Measurements from ENCODE around the gene INTS11.

The INTS11 gene

DNA sequence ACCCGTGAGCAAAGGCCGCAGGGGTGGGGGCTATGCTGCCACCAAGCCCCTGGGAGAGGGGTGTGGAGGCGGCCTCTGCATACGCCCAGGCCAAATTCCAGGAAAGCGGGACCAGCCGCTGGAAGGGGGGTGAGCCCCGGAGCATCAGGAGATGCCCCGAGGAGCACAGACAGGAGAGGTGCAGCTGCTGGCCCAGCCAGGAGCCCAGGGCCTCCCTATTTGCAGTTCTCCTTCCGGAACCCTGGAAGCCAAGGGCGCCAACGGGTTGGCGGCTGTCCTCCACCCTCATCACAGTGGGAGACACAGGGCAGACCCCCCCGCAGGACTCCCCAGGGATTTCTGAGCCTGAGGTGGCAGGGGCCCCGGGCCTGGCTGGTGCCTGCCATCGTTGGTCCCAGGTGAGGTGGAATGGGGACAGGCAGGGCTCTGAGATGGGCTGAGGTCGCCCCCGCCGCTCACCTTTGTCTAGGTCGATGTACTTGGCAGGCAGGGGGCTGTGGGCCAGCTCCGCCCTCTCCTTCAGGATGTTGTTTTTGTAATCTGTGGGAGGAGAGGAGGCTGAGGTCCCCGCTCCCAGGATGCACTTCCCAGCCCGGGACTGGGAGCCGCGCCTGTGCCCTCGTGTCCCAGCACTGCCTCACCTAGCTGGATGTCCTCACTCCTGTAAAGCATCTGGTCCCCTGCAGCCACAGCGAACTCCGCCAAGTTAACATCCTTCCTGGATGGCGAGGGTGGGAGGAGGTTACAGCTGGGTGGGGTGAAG, 29.1 kb upstream of the INTS11 start (continued):
- TF ChIP-seq PATZ1 (tag by site-specific recombination; IDR thresholded peaks at IDR 0.05) (peak; percentile 94), ZBTB17 (tag by site-specific recombination; IDR thresholded peaks at IDR 0.05) (no peak), KLF17 (tag by site-specific recombination; IDR thresholded peaks at IDR 0.05) (peak; percentile 48), SCRT2 (tag by site-specific recombination; IDR thresholded peaks at IDR 0.05) (no peak), ZFHX2 (tag by site-specific recombination; conservative IDR thresholded peaks at IDR 0.05) (peak; percentile 83), ZNF426 (tag by site-specific recombination; IDR thresholded peaks at IDR 0.05) (no peak)

- POLR2A ChIA-PET = interaction anchor here (0.9 to 1.3 kb wide), 3 partner anchors 22 to 46 kb away, joined by 3 read pairs; partner anchors contain the start of genes AURKAIP1 and CCNL2
- no peak overlapping the region for H3K27ac ChIP-seq (ENCODE audit: extremely low read depth, low read depth, low read length)
- H3K9me3 ChIP-seq (ENCODE audit: control insufficient read depth, insufficient read depth, low read depth, low read length) = no peaks in the 10 kb centered on the region
- CTCF ChIA-PET = interaction anchor here (1.0 to 2.7 kb wide), 2 partner anchors 19 to 22 kb away, joined by 4 to 15 read pairs; partner anchors contain the start of gene AURKAIP1
- no peak overlapping the region for H3K4me3 ChIP-seq (ENCODE audit: low read depth, low read length)
- peaks cover 7% of the 10 kb centered on the region; the same call in 1 of the 2 replicates for H3K4me1 ChIP-seq (ENCODE audit: control insufficient read depth, insufficient read depth, low read length)
- H3K36me3 ChIP-seq (ENCODE audit: control insufficient read depth in 2 of 2, insufficient read depth in 1 of 2, low read length in 2 of 2) = no peaks in the 10 kb centered on the region
- TF ChIP-seq ZEB2 (tag by site-specific recombination; IDR thresholded peaks at IDR 0.05) (no peak), ZBTB48 (tag by site-specific recombination; IDR thresholded peaks at IDR 0.05) (peak; percentile 54; the same call in 1 of the 2 replicates), TRIM28 (IDR thresholded peaks at IDR 0.05; ENCODE audit: borderline replicate concordance, low read length) (no peak), ZNF654 (tag by site-specific recombination; IDR thresholded peaks at IDR 0.05; ENCODE audit: low read depth) (no peak), ZNF416 (tag by site-specific recombination; IDR thresholded peaks at IDR 0.05) (no peak), ZNF155 (tag by site-specific recombination; IDR thresholded peaks at IDR 0.05) (no peak), ZNF610 (tag by site-specific recombination; IDR thresholded peaks at IDR 0.05; ENCODE audit: borderline replicate concordance) (no peak), ZNF23 (tag by site-specific recombination; IDR thresholded peaks at IDR 0.05; ENCODE audit: borderline replicate concordance) (no peak), ZNF580 (tag by site-specific recombination; IDR thresholded peaks at IDR 0.05) (no peak), ZNF132 (tag by site-specific recombination; IDR thresholded peaks at IDR 0.05; ENCODE audit: borderline replicate concordance) (no peak), ZNF707 (tag by site-specific recombination; IDR thresholded peaks at IDR 0.05) (no peak), PRDM1 (tag by site-specific recombination; IDR thresholded peaks at IDR 0.05) (no peak), ZNF175 (tag by site-specific recombination; IDR thresholded peaks at IDR 0.05) (no peak), YY2 (tag by site-specific recombination; IDR thresholded peaks at IDR 0.05) (no peak), ZIC2 (tag by site-specific recombination; IDR thresholded peaks at IDR 0.05) (peak; percentile 92), GLIS1 (tag by site-specific recombination; IDR thresholded peaks at IDR 0.05) (peak; percentile 97), ZBTB7A (tag by site-specific recombination; IDR thresholded peaks at IDR 0.05; ENCODE audit: low read depth) (0 out of 2 replicates have a peak, but pooled peaks have one; percentile 20)
- TF ChIP-seq, protein P1, sequence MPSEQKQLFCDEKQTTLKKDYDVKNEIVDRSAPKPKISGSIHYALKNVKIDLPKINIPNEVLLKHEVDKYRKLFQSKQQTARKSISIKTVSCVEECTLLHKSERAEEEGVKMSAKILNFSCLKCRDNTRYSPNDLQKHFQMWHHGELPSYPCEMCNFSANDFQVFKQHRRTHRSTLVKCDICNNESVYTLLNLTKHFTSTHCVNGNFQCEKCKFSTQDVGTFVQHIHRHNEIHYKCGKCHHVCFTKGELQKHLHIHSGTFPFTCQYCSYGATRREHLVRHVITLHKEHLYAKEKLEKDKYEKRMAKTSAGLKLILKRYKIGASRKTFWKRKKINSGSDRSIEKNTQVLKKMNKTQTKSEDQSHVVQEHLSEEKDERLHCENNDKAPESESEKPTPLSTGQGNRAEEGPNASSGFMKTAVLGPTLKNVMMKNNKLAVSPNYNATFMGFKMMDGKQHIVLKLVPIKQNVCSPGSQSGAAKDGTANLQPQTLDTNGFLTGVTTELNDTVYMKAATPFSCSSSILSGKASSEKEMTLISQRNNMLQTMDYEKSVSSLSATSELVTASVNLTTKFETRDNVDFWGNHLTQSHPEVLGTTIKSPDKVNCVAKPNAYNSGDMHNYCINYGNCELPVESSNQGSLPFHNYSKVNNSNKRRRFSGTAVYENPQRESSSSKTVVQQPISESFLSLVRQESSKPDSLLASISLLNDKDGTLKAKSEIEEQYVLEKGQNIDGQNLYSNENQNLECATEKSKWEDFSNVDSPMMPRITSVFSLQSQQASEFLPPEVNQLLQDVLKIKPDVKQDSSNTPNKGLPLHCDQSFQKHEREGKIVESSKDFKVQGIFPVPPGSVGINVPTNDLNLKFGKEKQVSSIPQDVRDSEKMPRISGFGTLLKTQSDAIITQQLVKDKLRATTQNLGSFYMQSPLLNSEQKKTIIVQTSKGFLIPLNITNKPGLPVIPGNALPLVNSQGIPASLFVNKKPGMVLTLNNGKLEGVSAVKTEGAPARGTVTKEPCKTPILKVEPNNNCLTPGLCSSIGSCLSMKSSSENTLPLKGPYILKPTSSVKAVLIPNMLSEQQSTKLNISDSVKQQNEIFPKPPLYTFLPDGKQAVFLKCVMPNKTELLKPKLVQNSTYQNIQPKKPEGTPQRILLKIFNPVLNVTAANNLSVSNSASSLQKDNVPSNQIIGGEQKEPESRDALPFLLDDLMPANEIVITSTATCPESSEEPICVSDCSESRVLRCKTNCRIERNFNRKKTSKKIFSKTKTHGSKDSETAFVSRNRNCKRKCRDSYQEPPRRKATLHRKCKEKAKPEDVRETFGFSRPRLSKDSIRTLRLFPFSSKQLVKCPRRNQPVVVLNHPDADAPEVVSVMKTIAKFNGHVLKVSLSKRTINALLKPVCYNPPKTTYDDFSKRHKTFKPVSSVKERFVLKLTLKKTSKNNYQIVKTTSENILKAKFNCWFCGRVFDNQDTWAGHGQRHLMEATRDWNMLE (tag by site-specific recombination; conservative IDR thresholded peaks at IDR 0.05; ENCODE audit: low read depth) = no peak
- TF ChIP-seq, protein P2, sequence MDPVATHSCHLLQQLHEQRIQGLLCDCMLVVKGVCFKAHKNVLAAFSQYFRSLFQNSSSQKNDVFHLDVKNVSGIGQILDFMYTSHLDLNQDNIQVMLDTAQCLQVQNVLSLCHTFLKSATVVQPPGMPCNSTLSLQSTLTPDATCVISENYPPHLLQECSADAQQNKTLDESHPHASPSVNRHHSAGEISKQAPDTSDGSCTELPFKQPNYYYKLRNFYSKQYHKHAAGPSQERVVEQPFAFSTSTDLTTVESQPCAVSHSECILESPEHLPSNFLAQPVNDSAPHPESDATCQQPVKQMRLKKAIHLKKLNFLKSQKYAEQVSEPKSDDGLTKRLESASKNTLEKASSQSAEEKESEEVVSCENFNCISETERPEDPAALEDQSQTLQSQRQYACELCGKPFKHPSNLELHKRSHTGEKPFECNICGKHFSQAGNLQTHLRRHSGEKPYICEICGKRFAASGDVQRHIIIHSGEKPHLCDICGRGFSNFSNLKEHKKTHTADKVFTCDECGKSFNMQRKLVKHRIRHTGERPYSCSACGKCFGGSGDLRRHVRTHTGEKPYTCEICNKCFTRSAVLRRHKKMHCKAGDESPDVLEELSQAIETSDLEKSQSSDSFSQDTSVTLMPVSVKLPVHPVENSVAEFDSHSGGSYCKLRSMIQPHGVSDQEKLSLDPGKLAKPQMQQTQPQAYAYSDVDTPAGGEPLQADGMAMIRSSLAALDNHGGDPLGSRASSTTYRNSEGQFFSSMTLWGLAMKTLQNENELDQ (tag by site-specific recombination; IDR thresholded peaks at IDR 0.05; ENCODE audit: low read depth) = no peak
Measured at GRCh38 chr1:1352786-1353388, 28.4 kb upstream of the INTS11 start.

Measured in HEK293 (cell line).